ENCODE data around the gene HOXD11.

The HOXD11 gene

DNA sequence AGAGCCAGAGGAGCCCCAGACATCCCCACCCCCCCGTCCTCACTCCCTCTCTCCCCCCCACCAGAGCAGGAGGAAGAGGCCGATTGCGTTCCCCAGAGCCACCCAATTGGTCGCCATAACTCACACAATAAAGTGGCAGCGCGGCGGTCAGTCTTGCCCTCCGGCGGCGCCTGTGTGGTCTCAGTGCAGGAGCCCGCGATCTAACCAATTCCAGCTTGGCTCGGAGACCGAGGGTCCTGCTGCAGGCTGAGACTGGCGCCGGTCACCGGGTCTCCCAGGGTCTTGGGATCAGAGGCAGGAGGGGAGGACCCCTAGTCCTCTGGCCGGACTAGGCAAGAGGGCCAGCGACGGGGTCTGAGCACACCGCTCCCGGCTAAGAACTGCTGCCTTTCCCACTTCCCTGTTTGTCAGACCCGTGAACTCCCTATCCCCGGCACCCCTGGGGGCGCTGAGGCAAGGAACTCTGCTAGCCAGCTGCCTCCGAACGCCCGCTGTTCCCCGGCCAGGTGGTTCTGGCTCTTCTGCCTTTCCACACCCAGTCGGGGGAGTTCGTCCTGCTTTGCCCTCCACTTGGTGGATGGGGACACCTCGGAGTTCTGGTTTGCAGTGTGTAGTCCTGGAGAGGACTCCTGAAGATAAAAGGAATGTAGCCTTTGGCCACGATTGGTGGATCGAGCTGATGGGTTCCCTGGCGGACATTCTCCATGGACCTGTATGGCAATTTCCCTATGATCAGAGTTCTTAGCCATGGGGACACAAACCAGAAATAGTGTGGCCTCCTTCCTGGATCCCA, 8.5 kb upstream of the HOXD11 start:
- TF ChIP-seq, protein P1, sequence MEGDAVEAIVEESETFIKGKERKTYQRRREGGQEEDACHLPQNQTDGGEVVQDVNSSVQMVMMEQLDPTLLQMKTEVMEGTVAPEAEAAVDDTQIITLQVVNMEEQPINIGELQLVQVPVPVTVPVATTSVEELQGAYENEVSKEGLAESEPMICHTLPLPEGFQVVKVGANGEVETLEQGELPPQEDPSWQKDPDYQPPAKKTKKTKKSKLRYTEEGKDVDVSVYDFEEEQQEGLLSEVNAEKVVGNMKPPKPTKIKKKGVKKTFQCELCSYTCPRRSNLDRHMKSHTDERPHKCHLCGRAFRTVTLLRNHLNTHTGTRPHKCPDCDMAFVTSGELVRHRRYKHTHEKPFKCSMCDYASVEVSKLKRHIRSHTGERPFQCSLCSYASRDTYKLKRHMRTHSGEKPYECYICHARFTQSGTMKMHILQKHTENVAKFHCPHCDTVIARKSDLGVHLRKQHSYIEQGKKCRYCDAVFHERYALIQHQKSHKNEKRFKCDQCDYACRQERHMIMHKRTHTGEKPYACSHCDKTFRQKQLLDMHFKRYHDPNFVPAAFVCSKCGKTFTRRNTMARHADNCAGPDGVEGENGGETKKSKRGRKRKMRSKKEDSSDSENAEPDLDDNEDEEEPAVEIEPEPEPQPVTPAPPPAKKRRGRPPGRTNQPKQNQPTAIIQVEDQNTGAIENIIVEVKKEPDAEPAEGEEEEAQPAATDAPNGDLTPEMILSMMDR (conservative IDR thresholded peaks at IDR 0.05): no peak
- H3K27ac ChIP-seq: no peak overlapping the region; the same call in 1 of the 2 replicates

DNA sequence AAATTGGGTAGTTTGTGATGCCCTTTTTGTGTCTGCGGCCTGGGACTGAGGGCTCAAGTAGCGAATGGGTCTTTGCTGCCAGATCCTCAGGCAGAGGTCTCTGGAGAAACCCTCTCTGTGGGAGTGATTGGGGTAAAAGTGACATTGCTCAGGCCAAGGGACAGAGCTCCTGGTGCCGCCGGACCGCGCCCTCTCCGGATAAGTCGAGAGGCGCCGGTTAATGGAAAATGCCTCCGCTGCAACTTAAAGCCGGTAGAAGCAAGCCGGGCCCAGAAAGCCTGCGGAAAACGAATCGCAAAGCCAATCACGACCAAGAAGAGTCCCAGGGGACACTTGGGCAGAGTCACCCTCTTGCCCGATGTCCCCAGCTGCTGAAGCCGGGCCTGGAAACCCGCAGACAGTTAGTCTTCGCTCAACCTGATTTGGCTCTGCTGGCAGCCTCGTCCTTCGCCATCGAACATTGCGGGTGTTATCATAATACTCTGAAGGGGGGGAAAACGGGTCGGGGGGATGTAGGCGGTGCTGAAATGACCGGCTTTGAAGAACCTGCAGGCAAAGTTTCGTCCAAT, 7.8 kb upstream of the HOXD11 start:
- TF ChIP-seq, protein P1 (conservative IDR thresholded peaks at IDR 0.05): no peak

DNA sequence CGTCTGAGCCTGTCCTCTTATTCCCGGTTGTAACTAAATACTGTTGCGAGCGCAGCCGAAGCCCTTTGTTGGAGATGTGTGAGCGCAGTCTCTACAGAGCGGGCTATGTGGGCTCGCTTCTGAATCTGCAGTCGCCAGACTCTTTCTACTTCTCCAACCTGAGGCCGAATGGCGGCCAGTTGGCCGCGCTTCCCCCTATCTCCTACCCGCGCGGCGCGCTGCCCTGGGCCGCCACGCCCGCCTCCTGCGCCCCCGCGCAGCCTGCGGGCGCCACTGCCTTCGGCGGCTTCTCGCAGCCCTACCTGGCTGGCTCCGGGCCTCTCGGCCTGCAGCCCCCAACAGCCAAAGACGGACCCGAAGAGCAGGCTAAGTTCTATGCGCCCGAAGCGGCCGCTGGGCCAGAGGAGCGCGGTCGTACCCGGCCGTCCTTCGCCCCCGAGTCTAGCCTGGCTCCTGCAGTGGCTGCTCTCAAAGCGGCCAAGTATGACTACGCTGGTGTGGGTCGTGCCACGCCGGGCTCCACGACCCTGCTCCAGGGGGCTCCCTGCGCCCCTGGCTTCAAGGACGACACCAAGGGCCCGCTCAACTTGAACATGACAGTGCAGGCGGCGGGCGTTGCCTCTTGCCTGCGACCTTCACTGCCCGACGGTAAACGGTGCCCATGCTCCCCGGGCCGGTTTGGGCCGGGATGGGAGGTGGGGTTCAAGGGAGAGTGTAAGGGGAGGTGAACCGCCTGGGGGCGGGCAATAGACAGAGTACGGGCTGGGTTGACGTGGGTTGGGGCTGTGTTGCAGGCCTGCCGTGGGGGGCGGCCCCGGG, 7.1 kb upstream of the HOXD11 start, which contains the start of gene HOXD12:
Gene HOXD12, plus strand, starts transcription at position 68 of the 819 bp plus-strand sequence. Its CDS starts 7 bp downstream, at position 75.
- H3K27ac ChIP-seq: no peak within 1 kb of the TSS
- TF ChIP-seq, protein P1 (conservative IDR thresholded peaks at IDR 0.05): no peak

More for the DNA sequence above, 7.8 kb upstream of the HOXD11 start:
- H3K27ac ChIP-seq: no peak overlapping the region

DNA sequence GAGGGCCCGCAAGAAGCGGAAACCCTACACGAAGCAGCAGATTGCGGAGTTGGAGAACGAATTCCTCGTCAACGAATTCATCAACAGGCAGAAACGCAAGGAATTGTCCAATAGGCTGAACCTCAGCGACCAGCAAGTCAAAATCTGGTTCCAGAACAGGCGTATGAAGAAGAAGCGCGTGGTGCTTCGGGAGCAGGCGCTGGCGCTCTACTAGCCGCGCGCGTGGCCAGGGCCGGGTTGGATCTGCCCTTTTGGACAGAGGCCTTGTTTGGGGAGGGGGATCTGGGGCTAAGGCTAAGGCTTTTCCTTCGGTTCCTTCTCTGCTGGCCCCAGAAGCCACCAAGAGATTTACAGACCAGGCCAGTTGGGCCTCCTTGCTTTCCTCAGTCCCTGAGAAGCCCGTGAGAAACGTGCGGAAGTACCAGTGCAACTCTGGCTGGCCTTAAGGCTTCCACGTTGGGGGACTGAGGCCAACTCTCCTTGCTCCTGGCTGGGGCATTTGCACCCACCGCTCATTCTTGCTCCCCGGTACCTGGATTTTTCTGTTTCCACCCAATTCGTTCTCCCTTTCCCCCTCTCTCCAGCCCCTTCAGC, 6.4 kb upstream of the HOXD11 start:
- H3K27ac ChIP-seq: no peak overlapping the region
- TF ChIP-seq, protein P1 (conservative IDR thresholded peaks at IDR 0.05): no peak

DNA sequence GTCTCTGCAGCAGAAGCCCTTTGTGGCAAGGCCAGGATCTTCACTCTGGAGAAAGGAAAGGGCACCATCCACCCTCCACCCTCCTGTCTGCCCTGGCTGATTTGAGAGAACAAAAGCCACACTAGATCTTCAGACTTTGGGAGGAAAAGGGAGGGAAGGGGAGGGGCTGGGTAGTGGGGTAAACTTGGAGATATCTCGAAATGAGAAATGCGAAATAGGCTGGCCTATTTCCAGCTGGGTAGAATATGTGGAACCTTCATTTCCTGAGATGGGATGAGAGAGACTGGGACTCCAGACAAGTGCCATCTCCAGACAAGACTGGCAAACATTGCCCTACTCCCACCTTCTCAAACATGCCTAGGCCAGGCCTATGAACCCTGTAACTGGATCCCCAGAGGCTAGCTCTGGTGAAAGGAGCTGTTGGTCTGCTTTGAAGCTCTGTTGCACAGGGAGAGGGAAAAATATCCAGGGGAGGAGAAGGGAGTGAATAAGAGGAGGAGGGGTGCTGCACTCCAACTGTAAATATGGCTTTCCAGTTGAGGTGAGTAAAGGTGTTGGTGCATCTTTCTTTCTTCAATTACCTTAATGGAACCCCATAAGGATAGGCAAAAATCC, 5.8 kb upstream of the HOXD11 start:
- no peak overlapping the region for H3K27ac ChIP-seq
- TF ChIP-seq, protein P1 (conservative IDR thresholded peaks at IDR 0.05): no peak

DNA sequence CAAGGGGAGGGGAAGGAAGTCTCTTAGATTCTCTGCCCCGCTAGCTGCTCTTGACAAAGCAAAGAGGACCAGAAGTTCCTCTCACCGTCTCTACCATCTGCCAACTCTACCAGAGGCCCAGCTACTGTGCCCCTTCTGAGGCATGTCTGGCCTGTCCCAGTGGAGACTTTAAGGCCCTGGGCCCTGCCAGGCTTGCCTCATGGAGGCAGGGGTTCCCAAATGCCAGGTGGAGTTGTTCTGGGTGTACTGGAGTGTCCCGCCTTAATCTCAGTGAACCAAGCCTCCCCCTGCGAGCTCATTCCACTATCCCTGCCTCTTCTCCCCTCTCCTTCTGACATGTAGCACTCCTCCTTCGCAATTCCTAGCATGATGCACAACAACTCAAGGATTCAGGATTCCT, 5.2 kb upstream of the HOXD11 start:
- TF ChIP-seq, protein P1 (conservative IDR thresholded peaks at IDR 0.05): no peak
- no peak overlapping the region for H3K27ac ChIP-seq
